HCT116 (cell line): Measurements from ENCODE around the gene ARHGEF12. TPM values are rescaled to one million over a fixed set of nuclear protein-coding genes. Genes with fewer than 3 reads are reported as not detected.

Experiments used
- ATAC-seq: fragments of 200-7000 bp; cut with Tn5 transposase; 2 replicates; pipeline ENCODE4 v1.9.1; 2020; ENCODE audit warnings: mild to moderate bottlenecking, moderate library complexity
- BruUV-seq: library from RNA; stranded (reverse); fragments of 400-500 nt; replicated peaks from 2 replicates; lab custom pipeline; 2021; lab: Mats Ljungman, UMichigan
- CTCF ChIA-PET: fragments of 300-600 bp; sonication (Branson Sonifier 250); formaldehyde crosslinking; loops from one replicate; lab custom pipeline; 2021; ENCODE audit warnings: antibody characterized with exemption; lab: Charles Lee
- POLR2A ChIA-PET: fragments of 300-600, 350-600 bp; sonication (Branson Sonifier 250); formaldehyde crosslinking; loops from one replicate; lab custom pipeline; 2021; ENCODE audit warnings: antibody characterized with exemption; lab: Charles Lee
- RAD21 ChIA-PET, 2 experiments: fragments of 300-600 bp; sonication (Branson Sonifier 250); formaldehyde crosslinking; loops; one replicate each; lab custom pipeline; 2023; ENCODE audit warnings: low total read pairs in 2 of 2; ENCODE audit not compliant: uncharacterized antibody in 2 of 2, unreplicated experiment in 2 of 2, low non-redundant PET in 1 of 2; lab: Charles Lee
- DNase-seq: peaks from one replicate; pipeline ENCODE4 v3.0.0-alpha.2; 2010; ENCODE audit warnings: low read depth, low spot score
- H2AFZ ChIP-seq: fragments of 200-600 bp; shearing (Covaris generic), sonication (generic); 2 replicates; pipeline ENCODE4 v1.6.1; 2017; ENCODE audit warnings: low read depth, mixed run types, mixed read lengths, antibody characterized with exemption, low read length; ENCODE audit not compliant: poor library complexity, severe bottlenecking
- H3K27ac ChIP-seq: 2 replicates; pipeline ENCODE4 v1.5.1; 2012; ENCODE audit warnings: low read depth, low read length
- H3K27me3 ChIP-seq: fragments of 200-600 bp; sonication (generic); 2 replicates; pipeline ENCODE4 v1.6.1; 2016; ENCODE audit warnings: mixed run types, low read length, mixed read lengths; ENCODE audit not compliant: insufficient read depth
- H3K36me3 ChIP-seq, 2 experiments: fragments of 200-500 bp in 1 of 2; fragments of 200-600 bp in 1 of 2; sonication (Bioruptor generic) in 1 of 2; sonication (generic) in 1 of 2; 2 replicates each; pipeline versions ENCODE4 v1.5.1 to v1.6.1; 2014 to 2016; ENCODE audit warnings: low read length in 2 of 2, inconsistent platforms in 1 of 2, mixed read lengths in 1 of 2, mixed run types in 1 of 2; ENCODE audit not compliant: insufficient read depth in 2 of 2, control insufficient read depth in 1 of 2
- H3K4me1 ChIP-seq, 2 experiments: fragments of 200-600 bp in 1 of 2; sonication (generic) in 1 of 2; 2 replicates each; pipeline versions ENCODE4 v1.5.1 to v1.6.1; 2012 to 2017; ENCODE audit warnings: low read length in 2 of 2, inconsistent platforms in 1 of 2, mild to moderate bottlenecking in 1 of 2, mixed read lengths in 1 of 2, mixed run types in 1 of 2, moderate library complexity in 1 of 2; ENCODE audit not compliant: insufficient read depth in 2 of 2, control insufficient read depth in 1 of 2
- H3K4me2 ChIP-seq: fragments of 200-600 bp; sonication (generic); 2 replicates; pipeline ENCODE4 v1.6.1; 2017; ENCODE audit warnings: mixed run types, low read length, mixed read lengths
- H3K4me3 ChIP-seq, 2 experiments: fragments of 200-600 bp in 1 of 2; sonication (generic) in 1 of 2; replicated peaks in 1 of 2; 2 replicates each; pipeline ENCODE4 v1.5.1; 2011 to 2016; ENCODE audit warnings: low read length in 2 of 2, control low read depth in 1 of 2, low read depth in 1 of 2, mild to moderate bottlenecking in 1 of 2, mixed read lengths in 1 of 2, mixed run types in 1 of 2
- H3K79me2 ChIP-seq: fragments of 200-600 bp; sonication (generic); 2 replicates; pipeline ENCODE4 v1.6.1; 2017; ENCODE audit warnings: mild to moderate bottlenecking, mixed run types, low read length, moderate library complexity, mixed read lengths; ENCODE audit not compliant: insufficient read depth
- H3K9ac ChIP-seq: fragments of 200-600 bp; sonication (generic); 2 replicates; pipeline ENCODE4 v1.6.1; 2016; ENCODE audit warnings: low read length, mixed read lengths
- H3K9me2 ChIP-seq: fragments of 200-600 bp; sonication (generic), shearing (Covaris generic); 2 replicates; pipeline ENCODE4 v1.6.1; 2017; ENCODE audit warnings: mixed run types, mild to moderate bottlenecking, moderate library complexity; ENCODE audit not compliant: insufficient read depth
- H3K9me3 ChIP-seq, 2 experiments: fragments of 200-500 bp in 1 of 2; fragments of 200-600 bp in 1 of 2; sonication (Bioruptor generic) in 1 of 2; sonication (generic) in 1 of 2; 2 replicates each; pipeline ENCODE4 v1.6.1; 2014 to 2017; ENCODE audit warnings: low read length in 2 of 2, mixed read lengths in 2 of 2, inconsistent platforms in 1 of 2, low read depth in 1 of 2, mild to moderate bottlenecking in 1 of 2, mixed run types in 1 of 2, moderate library complexity in 1 of 2; ENCODE audit not compliant: control insufficient read depth in 1 of 2, insufficient read depth in 1 of 2
- H4K20me1 ChIP-seq: fragments of 200-600 bp; sonication (generic), shearing (Covaris generic); 2 replicates; pipeline ENCODE4 v1.6.1; 2017; ENCODE audit warnings: mixed run types, mild to moderate bottlenecking, moderate library complexity; ENCODE audit not compliant: insufficient read depth
- ATF3 ChIP-seq: IDR thresholded peaks from 2 replicates; pipeline ENCODE4 v1.6.1; 2012
- CBX3 ChIP-seq: IDR thresholded peaks from 2 replicates; pipeline ENCODE4 v1.6.1; 2012; ENCODE audit warnings: low read depth
- EZH2 ChIP-seq: fragments of 200-600 bp; sonication (generic); IDR thresholded peaks from 2 replicates; pipeline ENCODE4 v1.6.1; 2017; ENCODE audit warnings: antibody characterized with exemption, mixed run types
- EZH2phosphoT487 ChIP-seq: fragments of 200-600 bp; IDR thresholded peaks from 2 replicates; pipeline ENCODE4 v1.6.1; 2018; ENCODE audit warnings: antibody characterized with exemption, borderline replicate concordance
- FOSL1 ChIP-seq: IDR thresholded peaks from 2 replicates; pipeline ENCODE4 v1.6.1; 2012; ENCODE audit warnings: low read depth
- POLR2A ChIP-seq: IDR thresholded peaks from 2 replicates; pipeline ENCODE4 v1.7.0; 2011; ENCODE audit warnings: borderline replicate concordance; ENCODE audit not compliant: insufficient read depth, insufficient read length; ENCODE audit errors: extremely low read depth
- RAD21 ChIP-seq: IDR thresholded peaks from 2 replicates; pipeline ENCODE4 v1.6.1; 2012; ENCODE audit warnings: low read depth, mild to moderate bottlenecking
- SIN3A ChIP-seq: IDR thresholded peaks from 2 replicates; pipeline ENCODE4 v1.6.1; 2012; ENCODE audit warnings: low read depth
- SP1 ChIP-seq: IDR thresholded peaks from 2 replicates; pipeline ENCODE4 v1.6.1; 2012; ENCODE audit warnings: low read depth
- SRF ChIP-seq: IDR thresholded peaks from 2 replicates; pipeline ENCODE4 v1.6.1; 2012; ENCODE audit warnings: low read depth
- ZFX ChIP-seq: fragments of 450-650 bp; IDR thresholded peaks from 2 replicates; pipeline ENCODE4 v1.6.1; 2017
- ZNF274 ChIP-seq: fragments of 200-500 bp; sonication (Bioruptor generic); IDR thresholded peaks from 2 replicates; pipeline ENCODE4 v1.6.1; 2014; ENCODE audit warnings: mild to moderate bottlenecking, low read depth, low read length, inconsistent platforms
- intact Hi-C: fragments of 100-400 bp; cut with micrococcal nuclease; formaldehyde crosslinking; loops from 2 replicates; pipeline ENCODE4 v1.10.0; 2022
- total RNA-seq: library from RNA; stranded (reverse); gene quantifications from one replicate; pipeline ENCODE4 v1.2.1, GENCODE V29; 2021; ENCODE audit not compliant: unreplicated experiment
- TF ChIP-seq, protein P1 (sequence below): IDR thresholded peaks from 2 replicates; pipeline ENCODE4 v1.6.1; 2012; ENCODE audit warnings: low read depth
- TF ChIP-seq, protein P2 (sequence below): IDR thresholded peaks from 2 replicates; pipeline ENCODE4 v1.6.1; 2011; ENCODE audit warnings: mild to moderate bottlenecking, low read length, moderate library complexity; ENCODE audit not compliant: insufficient replicate concordance; ENCODE audit errors: extremely low read depth

ARHGEF12 gene
- total RNA-seq, 1 experiment from 2014 or later, result 81.4 TPM

- TF ChIP-seq SRF (no peak), ZNF274 (no peak), RAD21 (no peak), ATF3 (no peak), SIN3A (no peak), EZH2 (no peak), SP1 (no peak), EZH2phosphoT487 (no peak), FOSL1 (no peak), ZFX (no peak), CBX3 (no peak), POLR2A (no peak)
- TF ChIP-seq, protein P1, sequence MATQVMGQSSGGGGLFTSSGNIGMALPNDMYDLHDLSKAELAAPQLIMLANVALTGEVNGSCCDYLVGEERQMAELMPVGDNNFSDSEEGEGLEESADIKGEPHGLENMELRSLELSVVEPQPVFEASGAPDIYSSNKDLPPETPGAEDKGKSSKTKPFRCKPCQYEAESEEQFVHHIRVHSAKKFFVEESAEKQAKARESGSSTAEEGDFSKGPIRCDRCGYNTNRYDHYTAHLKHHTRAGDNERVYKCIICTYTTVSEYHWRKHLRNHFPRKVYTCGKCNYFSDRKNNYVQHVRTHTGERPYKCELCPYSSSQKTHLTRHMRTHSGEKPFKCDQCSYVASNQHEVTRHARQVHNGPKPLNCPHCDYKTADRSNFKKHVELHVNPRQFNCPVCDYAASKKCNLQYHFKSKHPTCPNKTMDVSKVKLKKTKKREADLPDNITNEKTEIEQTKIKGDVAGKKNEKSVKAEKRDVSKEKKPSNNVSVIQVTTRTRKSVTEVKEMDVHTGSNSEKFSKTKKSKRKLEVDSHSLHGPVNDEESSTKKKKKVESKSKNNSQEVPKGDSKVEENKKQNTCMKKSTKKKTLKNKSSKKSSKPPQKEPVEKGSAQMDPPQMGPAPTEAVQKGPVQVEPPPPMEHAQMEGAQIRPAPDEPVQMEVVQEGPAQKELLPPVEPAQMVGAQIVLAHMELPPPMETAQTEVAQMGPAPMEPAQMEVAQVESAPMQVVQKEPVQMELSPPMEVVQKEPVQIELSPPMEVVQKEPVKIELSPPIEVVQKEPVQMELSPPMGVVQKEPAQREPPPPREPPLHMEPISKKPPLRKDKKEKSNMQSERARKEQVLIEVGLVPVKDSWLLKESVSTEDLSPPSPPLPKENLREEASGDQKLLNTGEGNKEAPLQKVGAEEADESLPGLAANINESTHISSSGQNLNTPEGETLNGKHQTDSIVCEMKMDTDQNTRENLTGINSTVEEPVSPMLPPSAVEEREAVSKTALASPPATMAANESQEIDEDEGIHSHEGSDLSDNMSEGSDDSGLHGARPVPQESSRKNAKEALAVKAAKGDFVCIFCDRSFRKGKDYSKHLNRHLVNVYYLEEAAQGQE, result no peak
- TF ChIP-seq, protein P2, sequence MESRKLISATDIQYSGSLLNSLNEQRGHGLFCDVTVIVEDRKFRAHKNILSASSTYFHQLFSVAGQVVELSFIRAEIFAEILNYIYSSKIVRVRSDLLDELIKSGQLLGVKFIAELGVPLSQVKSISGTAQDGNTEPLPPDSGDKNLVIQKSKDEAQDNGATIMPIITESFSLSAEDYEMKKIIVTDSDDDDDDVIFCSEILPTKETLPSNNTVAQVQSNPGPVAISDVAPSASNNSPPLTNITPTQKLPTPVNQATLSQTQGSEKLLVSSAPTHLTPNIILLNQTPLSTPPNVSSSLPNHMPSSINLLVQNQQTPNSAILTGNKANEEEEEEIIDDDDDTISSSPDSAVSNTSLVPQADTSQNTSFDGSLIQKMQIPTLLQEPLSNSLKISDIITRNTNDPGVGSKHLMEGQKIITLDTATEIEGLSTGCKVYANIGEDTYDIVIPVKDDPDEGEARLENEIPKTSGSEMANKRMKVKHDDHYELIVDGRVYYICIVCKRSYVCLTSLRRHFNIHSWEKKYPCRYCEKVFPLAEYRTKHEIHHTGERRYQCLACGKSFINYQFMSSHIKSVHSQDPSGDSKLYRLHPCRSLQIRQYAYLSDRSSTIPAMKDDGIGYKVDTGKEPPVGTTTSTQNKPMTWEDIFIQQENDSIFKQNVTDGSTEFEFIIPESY, result no peak
- H3K27me3 ChIP-seq, result no peaks in the 10 kb centered on the region
Measured at GRCh38 chr11:120302001-120302805, 34.0 kb upstream of the ARHGEF12 start.

More at GRCh38 chr11:120302001-120302805, 34.0 kb upstream of the ARHGEF12 start:
- H3K4me3 ChIP-seq, result no peak overlapping the region
- CTCF ChIA-PET, result interaction anchor here (0.6 to 11.3 kb wide), 31 partner anchors 8 to 383 kb away, joined by 3 to 240 read pairs (median 4); partner anchors contain the start of genes POU2F3 and TLCD5
- 0 out of 2 replicates have a peak overlapping the region, but pooled peaks have one; percentile 5 for H3K4me2 ChIP-seq
- H3K36me3 ChIP-seq, result no peaks in the 10 kb centered on the region
- RAD21 ChIA-PET, result interaction anchor here (1.0 to 1.2 kb wide), 3 partner anchors 66 to 68 kb away, joined by 3 to 7 read pairs (median 3); no protein-coding TSS in a partner anchor
- H3K27ac ChIP-seq, result no peak overlapping the region
- no peaks in the 10 kb centered on the region for H3K9me3 ChIP-seq
- H3K9me2 ChIP-seq, result no peaks in the 10 kb centered on the region
- no TSS peak for BruUV-seq
- no peaks in the 10 kb centered on the region for H3K79me2 ChIP-seq
- no peak overlapping the region for H3K9ac ChIP-seq
- POLR2A ChIA-PET, result interaction anchor here (0.9 to 6.4 kb wide), 2 partner anchors 54 to 66 kb away, joined by 5 to 37 read pairs; no protein-coding TSS in a partner anchor
- ATAC-seq (peak; percentile 12), DNase-seq (no peak)
- H4K20me1 ChIP-seq, result no peaks in the 10 kb centered on the region
- intact Hi-C loops, result no loop called here
- peak overlapping the region; percentile 36 for H2AFZ ChIP-seq
- H3K4me1 ChIP-seq, result peaks cover 20 to 63% of the 10 kb centered on the region in 2 experiments
